NCI-H1417 treated with DMSO at 0.1 percent for 48 hours (cell line): ENCODE results near the gene PLA2G2D.

Experiments used
- DNase-seq: peaks from one replicate; lab custom pipeline; 2025; lab: John Stamatoyannopoulos, UW

The PLA2G2D gene

DNA sequence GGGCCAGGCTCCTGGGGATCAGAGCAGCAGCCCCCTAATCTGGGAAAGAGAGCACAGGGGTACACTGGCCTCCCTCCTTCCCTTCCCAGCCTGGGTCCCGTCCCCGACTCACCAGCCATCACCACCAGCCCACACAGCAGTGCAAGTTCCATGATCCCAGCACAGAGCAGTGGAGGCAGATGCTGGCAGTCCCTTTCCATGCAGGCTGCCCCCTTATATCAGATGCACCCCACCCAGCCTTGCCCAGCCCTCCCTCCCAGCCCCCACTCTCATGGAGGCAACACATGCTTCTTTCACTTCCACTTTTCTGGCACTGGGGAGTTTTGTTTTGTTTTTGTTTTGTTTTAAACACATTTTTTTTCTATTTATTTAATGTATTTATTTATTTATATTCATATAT, at the start of gene PLA2G2D:
TSS of gene PLA2G2D (minus strand) at position 190 of the 400 bp plus-strand sequence. CDS start at position 152, 38 bp downstream.
- no peak for DNase-seq

DNA sequence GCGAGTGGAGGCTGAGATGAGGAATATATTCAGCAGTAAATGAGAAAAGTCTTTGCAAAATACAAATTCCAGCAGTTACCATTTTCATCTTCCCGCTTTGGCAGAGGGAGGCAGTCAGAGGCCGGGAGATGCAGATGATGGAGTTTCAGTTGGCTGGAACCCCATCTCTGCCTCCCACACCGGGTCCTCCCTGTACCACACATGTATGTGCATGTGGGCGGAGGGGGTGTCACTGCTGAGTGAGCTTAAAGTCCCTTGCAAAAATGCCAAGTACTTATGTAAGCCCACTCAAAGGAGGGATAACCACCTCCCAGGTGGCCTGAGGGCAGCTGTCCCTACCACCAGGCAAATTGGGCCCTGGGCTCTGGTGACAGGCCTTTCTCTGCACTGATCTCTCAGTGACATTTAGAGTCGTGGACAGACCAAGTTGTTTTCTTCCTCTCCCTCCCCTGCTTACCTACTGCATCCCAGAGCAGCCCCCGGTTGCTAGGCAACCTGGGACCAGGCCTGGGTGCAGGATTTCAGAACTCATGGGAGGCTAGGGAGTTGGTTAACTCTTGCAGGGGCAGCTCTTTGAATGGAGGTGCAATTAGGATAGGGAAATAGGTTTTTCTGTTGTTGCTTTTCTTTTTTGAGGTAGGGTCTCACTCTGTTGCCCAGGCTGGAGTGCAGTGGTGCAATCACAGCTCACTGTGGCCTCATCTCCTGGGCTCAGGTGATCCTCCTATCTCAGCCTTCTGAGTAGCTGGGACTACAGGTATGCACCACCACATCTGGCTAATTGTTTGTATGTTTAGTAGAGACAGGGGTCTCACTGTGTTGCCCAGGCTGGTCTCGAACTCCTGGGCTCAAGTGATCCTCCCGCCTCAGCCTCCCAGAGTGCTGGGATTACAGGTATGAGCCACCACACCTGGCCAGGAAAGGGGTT, 49.5 kb upstream of the PLA2G2D start:
- DNase-seq = no peak

- DNase-seq = no peak
Observed at GRCh38 chr1:20167126-20167525, 47.8 kb upstream of the PLA2G2D start.

DNA sequence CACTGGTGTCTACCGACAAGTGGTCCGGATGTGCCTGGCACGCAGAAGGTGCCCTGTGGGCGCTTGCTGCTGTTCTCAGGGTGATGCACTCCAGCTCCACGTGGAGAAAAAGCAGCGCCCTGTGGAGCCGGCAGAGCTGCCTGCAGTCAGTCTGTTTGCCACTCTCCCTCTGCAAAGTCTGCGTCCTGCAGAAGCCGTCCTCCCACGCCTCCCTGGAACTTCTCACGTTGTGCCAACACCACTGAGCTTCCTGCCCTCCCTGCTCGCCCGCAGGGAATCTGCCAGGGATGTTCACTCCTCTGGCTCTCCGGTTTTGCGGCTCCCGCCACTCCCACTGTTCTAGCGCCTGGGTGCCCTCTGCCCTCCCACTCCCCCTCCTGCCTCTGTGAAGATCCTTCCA, 46.7 kb upstream of the PLA2G2D start:
- DNase-seq = no peak

DNA sequence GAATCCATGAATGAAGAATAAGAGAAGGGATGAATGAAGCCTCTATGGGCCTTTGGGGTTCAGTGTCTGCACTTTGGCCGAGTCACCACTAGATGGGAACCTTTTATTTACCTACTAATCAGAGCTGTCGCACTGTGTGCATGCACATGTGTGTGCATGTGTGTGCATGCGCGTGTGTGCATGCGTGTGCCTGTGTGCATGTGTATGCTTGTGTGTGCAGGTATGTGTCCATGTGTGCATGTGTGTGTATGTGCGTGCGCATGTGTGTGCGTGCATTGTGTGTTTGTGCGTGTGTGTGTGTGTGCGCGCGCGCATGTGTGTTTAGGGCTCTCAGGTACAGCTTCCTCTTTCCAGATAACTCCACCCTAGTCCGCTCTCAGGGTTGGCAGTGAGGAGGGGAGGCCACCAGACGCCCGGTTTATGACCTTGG, 46.2 kb upstream of the PLA2G2D start:
- no peak for DNase-seq

DNA sequence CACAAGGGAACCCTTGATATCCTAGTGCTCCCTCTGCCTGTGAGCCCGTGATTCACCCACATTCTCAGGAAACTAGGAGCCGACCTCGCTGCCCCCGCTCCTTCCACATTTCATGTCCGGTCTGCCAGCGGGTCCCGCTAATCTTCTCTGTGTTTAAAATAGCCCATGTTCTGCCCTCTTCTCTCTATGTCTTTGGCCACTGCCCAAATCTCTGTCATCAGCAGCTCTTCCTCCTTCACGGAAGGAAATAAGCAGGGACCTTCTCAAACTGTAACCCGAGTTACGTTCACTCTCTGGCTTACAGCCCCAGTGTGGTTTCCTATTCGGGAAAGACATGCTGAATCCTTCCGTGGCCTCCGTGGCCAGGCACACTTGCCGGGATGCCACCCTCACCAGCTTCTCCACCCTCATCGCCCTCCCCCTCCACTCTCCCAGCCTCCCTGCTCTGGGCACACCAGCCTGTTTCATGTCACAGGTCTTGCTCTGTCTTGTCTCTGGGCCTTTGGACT, 45.4 kb upstream of the PLA2G2D start:
- DNase-seq = no peak

GRCh38 chr1:20160034-20160433, 40.7 kb upstream of the PLA2G2D start:
- DNase-seq = no peak

- DNase-seq = no peak
Observed at GRCh38 chr1:20158358-20159070, 39.2 kb upstream of the PLA2G2D start.

DNA sequence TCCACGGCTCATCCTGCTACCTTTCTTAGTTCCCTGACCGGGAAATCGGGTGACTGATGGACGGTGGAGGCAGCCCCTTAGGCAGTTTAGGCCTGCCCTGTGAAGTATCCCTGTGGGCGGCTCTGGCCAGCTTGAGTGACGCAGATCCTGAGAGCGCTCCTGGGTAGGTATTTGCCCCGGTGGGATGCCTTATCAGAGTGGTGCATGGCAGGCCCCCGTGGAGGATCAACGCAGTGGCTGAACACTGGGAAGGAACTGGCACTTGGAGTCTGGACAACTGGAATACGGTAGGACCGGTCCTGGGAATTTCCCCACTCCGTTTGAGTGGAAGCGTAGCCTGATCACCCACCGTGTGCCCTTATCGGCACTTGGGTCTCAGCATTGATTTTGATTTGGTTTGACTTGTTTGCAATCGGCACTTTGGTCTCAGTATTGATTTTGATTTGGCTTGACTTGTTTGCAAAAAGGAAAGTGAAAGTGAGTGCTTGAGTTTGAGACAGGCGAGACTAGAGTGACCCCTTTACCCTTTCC, 35.0 kb upstream of the PLA2G2D start:
- DNase-seq = no peak

DNA sequence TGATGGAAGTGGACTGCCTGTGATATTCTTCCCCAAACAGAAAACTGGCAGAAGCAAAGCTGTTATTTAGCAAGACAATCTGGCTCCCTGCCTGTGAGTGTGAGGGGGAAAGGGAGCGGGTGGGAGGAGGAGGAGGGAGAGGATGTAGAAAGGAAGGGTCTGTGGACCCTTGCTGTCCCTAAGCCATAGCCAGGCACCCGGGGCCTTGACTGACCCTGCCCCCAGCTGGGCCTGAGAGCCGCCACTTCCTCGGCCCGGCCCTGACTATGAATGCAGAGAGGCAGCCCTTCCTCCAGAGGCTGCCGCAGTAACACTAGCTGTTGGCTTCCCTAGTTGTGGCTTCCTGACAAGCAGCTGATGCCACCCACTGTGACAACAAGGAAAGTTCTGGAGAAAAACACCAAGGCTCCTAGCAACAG, 33.7 kb upstream of the PLA2G2D start:
- DNase-seq = no peak

- no peak for DNase-seq
Observed at GRCh38 chr1:20152599-20152930, 33.2 kb upstream of the PLA2G2D start.

DNA sequence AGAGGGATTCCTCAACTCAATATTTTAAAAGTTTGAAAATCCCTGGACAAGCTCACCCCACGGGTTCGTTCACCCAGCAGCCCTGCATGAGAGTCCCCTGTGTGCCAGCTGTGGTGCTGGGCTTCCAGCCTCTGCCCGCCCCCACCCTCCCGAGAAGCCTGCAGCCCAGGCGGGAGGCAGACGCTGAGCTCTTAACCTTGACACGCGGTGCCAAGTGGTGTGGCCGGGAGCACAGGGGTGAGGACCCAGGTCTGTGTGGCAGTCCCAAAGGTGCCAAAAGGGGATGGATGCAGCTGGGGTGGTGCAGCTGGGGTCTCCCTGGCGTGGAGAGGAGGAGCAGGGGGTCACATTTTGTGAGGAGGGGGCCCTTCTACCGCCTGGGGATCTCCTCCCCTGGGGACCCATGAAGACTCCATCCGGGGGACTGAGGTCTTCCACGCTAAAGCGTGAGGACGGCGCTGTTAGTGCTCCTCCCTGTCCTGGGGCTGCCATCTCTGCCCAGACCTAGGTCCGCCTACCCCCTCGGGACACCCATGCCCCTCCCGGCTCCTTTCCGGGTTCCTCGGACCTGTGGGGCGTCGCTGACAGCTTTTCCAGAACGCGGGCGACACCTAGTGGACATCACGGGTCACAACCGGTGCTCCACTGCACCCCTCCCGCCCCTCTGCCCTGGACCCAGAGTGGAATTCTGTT, 32.7 kb upstream of the PLA2G2D start:
- DNase-seq = no peak

- DNase-seq = no peak
Observed at GRCh38 chr1:20150969-20151368, 31.6 kb upstream of the PLA2G2D start.

DNA sequence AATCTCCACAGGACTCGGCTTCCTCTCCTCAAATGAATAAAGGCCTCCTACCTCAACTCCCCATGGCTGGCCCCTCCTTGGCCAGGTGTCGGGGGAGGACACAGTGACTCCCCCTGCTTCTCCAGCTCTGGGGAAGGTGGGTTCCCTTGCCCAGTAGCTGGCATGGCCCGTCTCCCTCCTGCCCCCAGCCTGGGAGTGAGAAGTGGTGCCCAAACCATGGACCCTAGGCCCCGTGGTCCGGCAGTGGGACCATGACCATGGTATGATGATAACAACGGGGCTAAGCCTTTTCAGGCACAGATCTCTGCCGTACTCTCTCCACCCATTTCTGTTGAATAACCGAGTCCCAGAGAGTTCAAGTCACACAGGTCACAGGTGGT, 31.0 kb upstream of the PLA2G2D start:
- DNase-seq = no peak

DNA sequence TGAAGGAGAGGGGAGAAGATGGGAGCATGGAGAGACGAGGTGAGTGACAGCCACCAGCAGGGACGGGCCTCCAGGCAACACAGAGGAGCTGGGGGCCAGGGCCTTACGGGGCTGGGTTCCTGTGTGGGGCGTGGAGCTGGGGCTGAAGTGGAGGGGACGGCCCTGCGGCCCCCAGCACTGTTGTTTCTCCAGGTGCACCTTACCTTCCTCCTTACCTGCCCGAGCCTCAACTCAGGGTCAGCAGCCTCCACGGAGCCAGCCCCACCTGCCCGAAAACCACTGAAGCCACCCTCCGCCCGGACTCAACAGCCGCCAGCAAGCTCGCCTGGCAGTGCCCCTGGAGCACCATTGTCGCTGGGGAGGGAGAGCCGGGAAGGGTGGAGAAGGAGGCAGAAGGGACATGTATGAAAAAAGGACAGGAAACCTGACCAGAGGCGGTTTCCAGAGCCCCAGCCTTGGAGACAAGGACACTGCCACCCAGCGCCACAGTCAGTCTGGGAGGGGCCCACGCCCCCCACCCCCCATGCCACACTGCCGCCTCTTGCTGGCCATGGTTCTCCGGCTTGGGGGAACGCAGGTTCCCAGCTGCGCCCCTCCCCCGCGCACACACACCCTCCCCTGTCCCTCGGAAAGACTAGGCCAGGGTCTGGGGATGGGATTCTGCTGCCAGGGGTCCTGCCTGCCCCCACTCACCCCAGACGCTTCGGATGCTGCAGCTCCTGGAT, 30.4 kb upstream of the PLA2G2D start:
- no peak for DNase-seq

DNA sequence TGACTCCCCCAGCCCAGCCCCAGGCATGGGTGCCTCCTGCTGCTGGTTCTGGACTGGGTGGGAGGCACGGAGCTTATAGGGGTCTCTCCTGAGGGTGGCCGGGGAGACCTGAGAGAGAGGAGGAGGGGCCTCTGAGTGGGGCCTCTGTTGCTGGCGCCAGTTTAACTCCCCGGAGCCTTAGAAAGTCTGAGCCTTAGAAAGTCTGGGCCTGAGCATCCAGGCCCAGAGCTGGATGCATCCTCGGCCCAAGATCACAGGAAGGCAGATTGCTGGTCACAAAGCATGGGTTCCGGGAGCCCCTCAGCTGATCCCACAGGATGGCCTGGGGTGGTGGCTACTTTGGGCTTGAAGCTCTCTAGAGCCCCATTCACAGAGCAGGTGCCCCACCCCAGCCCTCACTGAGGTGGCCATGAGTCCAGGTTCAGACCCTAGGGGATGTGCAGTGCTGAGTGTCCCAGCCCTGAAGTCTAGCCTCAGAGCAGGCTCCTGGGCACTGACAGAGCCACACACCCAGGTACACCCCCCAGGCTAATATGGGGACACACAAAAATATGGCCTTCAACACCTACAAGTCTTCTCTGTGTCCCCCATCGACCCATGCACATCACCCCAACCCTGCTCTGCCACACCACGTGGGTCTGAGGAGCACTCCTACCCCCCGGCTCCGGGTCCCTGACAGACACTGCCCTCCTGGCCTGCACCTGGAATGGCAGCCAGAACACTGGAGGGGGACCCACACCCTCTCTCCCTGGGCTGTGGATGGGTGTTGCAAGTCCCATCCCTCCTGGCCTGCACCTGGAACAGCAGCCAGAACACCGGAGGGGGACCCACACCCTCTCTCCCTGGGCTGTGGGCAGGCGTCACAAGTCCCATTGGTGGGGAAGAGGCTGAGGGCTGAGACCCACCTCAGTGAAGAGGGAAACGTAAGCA, 29.5 kb upstream of the PLA2G2D start:
- no peak for DNase-seq

DNA sequence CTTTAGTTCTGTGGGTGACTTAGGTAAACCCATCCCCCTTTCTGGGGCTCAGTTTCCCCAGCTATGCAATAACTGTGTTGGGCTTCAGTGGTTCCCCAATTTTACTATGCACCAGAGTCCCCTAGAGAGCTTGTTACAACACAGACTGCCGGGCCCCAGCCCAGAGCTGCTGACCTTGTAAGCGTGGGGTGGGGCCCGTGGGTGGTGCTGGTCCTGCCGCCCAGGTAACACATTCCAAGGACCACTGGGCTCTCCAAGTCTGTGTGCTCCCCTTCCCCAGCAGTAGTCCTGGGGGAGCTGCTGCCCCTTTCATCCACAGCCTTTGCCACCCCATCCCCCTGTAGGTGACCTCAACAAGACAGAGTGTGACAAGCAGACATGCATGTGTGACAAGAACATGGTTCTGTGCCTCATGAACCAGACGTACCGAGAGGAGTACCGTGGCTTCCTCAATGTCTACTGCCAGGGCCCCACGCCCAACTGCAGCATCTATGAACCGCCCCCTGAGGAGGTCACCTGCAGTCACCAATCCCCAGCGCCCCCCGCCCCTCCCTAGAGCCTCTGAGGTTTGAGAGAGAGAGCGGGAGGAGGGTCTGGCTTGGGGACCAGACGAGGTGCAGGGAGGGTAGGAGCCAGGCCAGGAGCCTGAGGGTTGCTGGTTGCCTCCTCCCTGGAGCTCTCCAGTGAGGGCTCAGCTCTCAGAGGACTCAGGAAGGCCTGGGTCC, 28.7 kb upstream of the PLA2G2D start:
- no peak for DNase-seq

DNA sequence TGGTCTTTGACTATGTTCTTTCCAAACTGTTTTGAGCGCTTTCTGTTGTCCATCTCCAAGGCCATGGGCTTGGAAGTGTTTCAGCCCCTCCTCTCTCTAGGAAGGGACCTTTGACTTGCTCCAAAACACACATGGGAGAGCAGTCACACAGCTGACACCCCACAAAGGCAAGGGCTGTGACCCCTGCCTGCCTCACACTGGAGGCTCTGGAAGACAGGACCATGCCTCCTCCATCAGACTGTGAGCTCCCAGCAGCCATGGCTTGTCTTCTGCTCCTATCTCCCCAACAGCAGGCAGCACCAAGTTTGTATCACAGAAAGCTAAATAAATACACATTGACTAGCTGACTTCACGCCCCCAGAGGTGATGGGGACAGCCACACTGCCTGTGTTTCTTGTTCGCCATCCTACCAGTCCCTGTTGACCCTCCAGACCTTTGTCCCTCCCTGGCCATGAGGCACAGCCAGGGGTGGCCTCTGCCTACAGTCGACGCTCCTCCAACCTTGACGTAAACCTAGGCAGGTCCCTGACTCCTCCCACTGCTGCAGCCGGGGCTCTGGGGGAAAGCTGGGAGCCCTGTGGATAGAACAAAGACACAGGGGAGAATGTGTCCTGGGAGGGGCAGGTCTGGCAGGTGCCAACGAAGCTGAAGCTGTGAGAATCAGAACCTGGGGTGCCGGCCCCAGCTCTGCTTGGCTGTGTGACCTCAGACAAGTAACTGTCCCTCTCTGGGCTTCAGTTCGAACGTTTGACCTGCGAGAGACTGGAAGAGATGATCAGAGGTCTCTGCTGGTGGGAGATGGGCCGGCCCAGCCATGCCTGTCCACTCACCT, 24.6 kb upstream of the PLA2G2D start:
- no peak for DNase-seq

DNA sequence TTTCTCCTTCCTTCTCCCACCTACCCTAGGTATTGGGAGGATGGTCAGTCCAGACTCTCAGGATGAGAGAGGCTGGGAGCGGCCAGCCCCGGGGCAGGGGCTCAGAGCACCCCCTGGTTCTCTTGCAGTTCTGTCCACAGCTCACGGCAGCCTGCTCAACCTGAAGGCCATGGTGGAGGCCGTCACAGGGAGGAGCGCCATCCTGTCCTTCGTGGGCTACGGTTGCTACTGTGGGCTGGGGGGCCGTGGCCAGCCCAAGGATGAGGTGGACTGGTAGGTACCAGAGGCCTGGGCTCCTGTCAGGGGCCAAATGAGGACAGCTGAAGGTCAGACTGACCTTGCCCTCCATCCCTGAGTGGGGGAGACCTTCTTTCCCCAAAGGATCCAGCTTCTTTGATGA, 24.0 kb upstream of the PLA2G2D start:
- DNase-seq = no peak
